ENCODE measurements around the gene LRRN2. TPM values are rescaled to one million over a fixed set of nuclear protein-coding genes. Genes with fewer than 3 reads are reported as not detected.

The LRRN2 gene
- total and polyA plus RNA-seq, 2 of the 8 experiments (the other 6 are each of a cell fraction or from before 2014, with no cell fraction given) = 1.8 to 2.3 TPM

DNA sequence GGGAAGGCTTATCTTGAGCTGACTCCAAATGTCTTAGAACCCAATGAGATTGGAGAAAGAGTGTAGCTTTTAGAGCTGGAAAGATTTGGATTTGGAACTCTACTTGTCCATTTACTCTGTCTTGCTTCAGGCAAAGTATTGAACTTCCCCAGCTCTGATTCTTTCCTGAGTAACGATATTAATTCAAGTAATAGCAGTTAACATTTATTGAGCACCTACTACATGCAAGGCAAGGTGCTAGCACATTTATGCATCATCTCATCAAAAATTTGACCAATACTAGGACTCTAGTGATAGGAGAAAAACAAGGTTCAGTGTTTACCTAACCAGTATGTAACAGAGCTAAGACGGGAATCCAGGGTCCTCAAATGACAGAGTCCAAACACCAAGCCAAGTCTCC, 2.5 kb upstream of the LRRN2 start:
- Histone ChIP-seq H2AFZ (ENCODE audit: low read length) (no peak overlapping the region), H3K4me1 (replicated peaks in 1 of 4; ENCODE audit: control insufficient read depth in 3 of 4, insufficient read depth in 4 of 4, low read length in 3 of 4) (peaks cover 0 to 13% (median 7%) of the 10 kb centered on the region in 4 experiments; a peak in 6 of 7 replicates), H2AK5ac (ENCODE audit: low read depth, low read length) (no peak overlapping the region), H3K4me2 (ENCODE audit: insufficient read depth in 1 of 2, low read depth in 2 of 2, low read length in 2 of 2) (no peak overlapping the region), H2BK120ac (replicated peaks; ENCODE audit: low read depth, low read length) (no peak overlapping the region), H2BK20ac (ENCODE audit: low read length) (no peak overlapping the region), H3K23ac (ENCODE audit: insufficient read length) (no peak overlapping the region), H2BK15ac (ENCODE audit: low read length) (no peak overlapping the region), H3K56ac (replicated peaks; ENCODE audit: insufficient read length, low read depth, low read length) (no peak overlapping the region), H2BK12ac (ENCODE audit: low read depth, low read length) (no peak overlapping the region), H2BK5ac (ENCODE audit: low read depth, low read length) (no peak overlapping the region), H3K4me3 (ENCODE audit: extremely low read depth in 1 of 4, insufficient read depth in 2 of 4, low read depth in 3 of 4, low read length in 4 of 4) (no peak overlapping the region), H3K4ac (replicated peaks; ENCODE audit: insufficient read length, low read depth, low read length) (no peak overlapping the region), H4K8ac (ENCODE audit: extremely low read depth, insufficient read depth, low read length) (no peak overlapping the region), H4K91ac (replicated peaks; ENCODE audit: insufficient read length, low read length) (no peak overlapping the region), H3K79me2 (ENCODE audit: control insufficient read depth in 1 of 2, insufficient read depth in 2 of 2, low read length in 2 of 2) (no peaks in the 10 kb centered on the region), H3K18ac (ENCODE audit: extremely low read depth, low read length) (no peak overlapping the region), H3K9me3 (ENCODE audit: insufficient read depth in 2 of 2, low read depth in 1 of 2, low read length in 1 of 2) (no peaks in the 10 kb centered on the region), H3K36me3 (ENCODE audit: control insufficient read depth in 2 of 4, insufficient read depth in 4 of 4, low read length in 3 of 4) (no peaks in the 10 kb centered on the region; a peak in 1 of 8 replicates), H4K20me1 (replicated peaks in 1 of 2; ENCODE audit: control insufficient read depth in 1 of 2, insufficient read depth in 2 of 2, low read length in 2 of 2) (no peaks in the 10 kb centered on the region), H3K14ac (ENCODE audit: insufficient read length) (no peak overlapping the region), H3K79me1 (ENCODE audit: low read depth, low read length) (no peaks in the 10 kb centered on the region), H3K27ac (ENCODE audit: low read depth, low read length) (no peak overlapping the region), H3K9ac (replicated peaks in 1 of 4; ENCODE audit: extremely low read depth in 1 of 4, low read depth in 3 of 4, low read length in 3 of 4) (no peak overlapping the region), H3K27me3 (replicated peaks in 1 of 4; ENCODE audit: control insufficient read depth in 3 of 4, extremely low read depth in 1 of 4, insufficient read depth in 3 of 4, low read length in 3 of 4) (peaks cover 13 to 49% (median 44%) of the 10 kb centered on the region in 4 experiments), H3K23me2 (ENCODE audit: low read depth, low read length) (peaks cover 19% of the 10 kb centered on the region; the same call in 1 of the 2 replicates), H4K5ac (ENCODE audit: insufficient read length, low read depth, low read length) (no peak overlapping the region)
- ChIA-PET CTCF (ENCODE audit: partially characterized antibody) (interaction anchor here (0.9 to 6.1 kb wide), 15 partner anchors 12 to 374 kb away, joined by 3 to 44 read pairs (median 5); no protein-coding TSS in a partner anchor), POLR2A (ENCODE audit: partially characterized antibody) (interaction anchor here (0.7 to 1.5 kb wide), 2 partner anchors 9 to 17 kb away, joined by 3 read pairs; no protein-coding TSS in a partner anchor)
- no peak for DNase-seq (ENCODE audit: low read depth in 1 of 2, low spot score in 2 of 2)
- no peak for TF ChIP-seq POU5F1 (IDR thresholded peaks at IDR 0.05; ENCODE audit: low read depth, low read length)
- TF ChIP-seq CHD2 (IDR thresholded peaks at IDR 0.05; ENCODE audit: low read length) = no peak
- TF ChIP-seq YY1 (IDR thresholded peaks at IDR 0.05; ENCODE audit: low read depth, low read length) = no peak
- no peak for FAIRE-seq
- 90% methylated on average over 2 of the region's 2 CpGs; no CpG with 5 or more reads in 1 of the 2 experiments for WGBS, 2 experiments (ENCODE audit: extremely low coverage in 1 of 2, insufficient coverage in 1 of 2, insufficient read length in 1 of 2, insufficient replicate concordance in 2 of 2, low coverage in 1 of 2, low lambda C conversion rate in 2 of 2, missing lambda C conversion rate in 1 of 2)
